PC-9 (cell line): ENCODE measurements around the gene WBP1. TPM values are rescaled to one million over a fixed set of nuclear protein-coding genes. Genes with fewer than 3 reads are reported as not detected.
A peak's percentile ranks its signal among the peaks of the same experiment; 100 is the strongest.

ENCODE experiments used
- BruUV-seq: library from RNA; stranded (reverse); fragments of 400-500 nt; replicated peaks from 2 replicates; lab custom pipeline; 2021; lab: Mats Ljungman, UMichigan
- CTCF ChIA-PET: fragments of 300-600 bp; sonication (Branson Sonifier 250); formaldehyde crosslinking; loops from one replicate; lab custom pipeline; 2022; ENCODE audit warnings: antibody characterized with exemption; lab: Charles Lee
- POLR2A ChIA-PET: fragments of 300-600 bp; sonication (Branson Sonifier 250); formaldehyde crosslinking; loops from one replicate; lab custom pipeline; 2022; ENCODE audit warnings: antibody characterized with exemption; ENCODE audit not compliant: unreplicated experiment; lab: Charles Lee
- DNase-seq, 2 experiments: peaks; one replicate each; pipeline versions ENCODE4 v3.0.0 to v3.0.0-alpha.2; 2015 to 2022; ENCODE audit warnings: mixed read lengths in 1 of 2
- H2AFZ ChIP-seq: fragments of 200-600 bp; sonication (generic); 2 replicates; pipeline ENCODE4 v1.8.1; 2017; ENCODE audit warnings: antibody characterized with exemption
- H3F3A ChIP-seq: fragments of 200-600 bp; sonication (generic); 2 replicates; pipeline ENCODE4 v1.8.1; 2017; ENCODE audit warnings: antibody characterized with exemption, mild to moderate bottlenecking, low read depth; ENCODE audit not compliant: insufficient read depth
- H3K27ac ChIP-seq: fragments of 200-600 bp; sonication (generic); 2 replicates; pipeline ENCODE4 v1.6.1; 2016; ENCODE audit warnings: mixed run types
- H3K27me3 ChIP-seq: fragments of 200-600 bp; sonication (generic); 2 replicates; pipeline ENCODE4 v1.6.1; 2016; ENCODE audit warnings: low read depth, mixed run types; ENCODE audit not compliant: insufficient read depth
- H3K36me3 ChIP-seq: fragments of 200-600 bp; sonication (generic); 2 replicates; pipeline ENCODE4 v1.6.1; 2016; ENCODE audit warnings: low read depth, mixed run types
- H3K4me1 ChIP-seq: fragments of 200-600 bp; sonication (generic); replicated peaks from 2 replicates; pipeline ENCODE4 v1.6.1; 2016; ENCODE audit warnings: mixed run types; ENCODE audit not compliant: insufficient read depth
- H3K4me2 ChIP-seq: fragments of 200-600 bp; sonication (generic); 2 replicates; pipeline ENCODE4 v1.6.1; 2017; ENCODE audit warnings: mixed run types
- H3K4me3 ChIP-seq: fragments of 200-600 bp; sonication (generic); 2 replicates; pipeline ENCODE4 v1.6.1; 2016; ENCODE audit warnings: mixed run types
- H3K79me2 ChIP-seq: fragments of 200-600 bp; sonication (generic); 2 replicates; pipeline ENCODE4 v1.6.1; 2017; ENCODE audit warnings: low read depth, mixed run types
- H3K9me2 ChIP-seq: fragments of 200-600 bp; sonication (generic); 2 replicates; pipeline ENCODE4 v1.8.1; 2017; ENCODE audit warnings: mild to moderate bottlenecking; ENCODE audit not compliant: insufficient read depth
- H3K9me3 ChIP-seq: fragments of 200-600 bp; sonication (generic); 2 replicates; pipeline ENCODE4 v1.8.1; 2016; ENCODE audit warnings: low read depth; ENCODE audit not compliant: insufficient read depth
- H4K20me1 ChIP-seq: fragments of 200-600 bp; sonication (generic); 2 replicates; pipeline ENCODE4 v1.8.1; 2017; ENCODE audit not compliant: insufficient read depth
- CTCF ChIP-seq: fragments of 200-600 bp; sonication (generic); conservative IDR thresholded peaks from 2 replicates; pipeline ENCODE4 v1.6.1; 2017; ENCODE audit warnings: mixed run types, antibody characterized with exemption, mild to moderate bottlenecking, moderate library complexity
- EZH2 ChIP-seq: fragments of 200-600 bp; sonication (generic); IDR thresholded peaks from 2 replicates; pipeline ENCODE4 v1.8.0; 2017; ENCODE audit warnings: antibody characterized with exemption, low read depth
- intact Hi-C: fragments of 100-400 bp; cut with micrococcal nuclease; formaldehyde crosslinking; loops from one replicate; pipeline ENCODE4 v1.10.0; 2022; ENCODE audit not compliant: unreplicated experiment
- total RNA-seq: library from RNA; stranded (reverse); gene quantifications from 2 replicates; pipeline ENCODE4 v1.2.3, GENCODE V29; 2021

Gene WBP1
- total RNA-seq, 1 experiment from 2014 or later = 68.0 TPM

- Histone ChIP-seq H3K27ac (no peak overlapping the region), H4K20me1 (peaks cover 41% of the 10 kb centered on the region), H3K36me3 (peaks cover 4% of the 10 kb centered on the region; the same call in 1 of the 2 replicates), H2AFZ (no peak overlapping the region), H3F3A (peaks cover 14% of the 10 kb centered on the region), H3K9me2 (no peaks in the 10 kb centered on the region), H3K4me1 (peaks cover 7% of the 10 kb centered on the region; the same call in 1 of the 2 replicates), H3K4me3 (no peak overlapping the region), H3K4me2 (no peak overlapping the region), H3K27me3 (no peaks in the 10 kb centered on the region), H3K79me2 (peaks cover 45% of the 10 kb centered on the region), H3K9me3 (no peaks in the 10 kb centered on the region)
- ChIA-PET POLR2A (no interaction called here), CTCF (no interaction called here)
- no TSS peak for BruUV-seq
- DNase-seq = no peak
- TF ChIP-seq EZH2 = no peak
- no peak for TF ChIP-seq CTCF
- intact Hi-C loops = no loop called here
These were observed 21.2 kb upstream of the WBP1 start for GRCh38 chr2:74436848-74437695.

- no peak overlapping the region for H3K27ac ChIP-seq
- CTCF ChIA-PET = no interaction called here
These were observed 20.0 kb upstream of the WBP1 start for GRCh38 chr2:74438248-74438647.

GRCh38 chr2:74439373-74439772 lies 18.9 kb upstream of the WBP1 start:
- TF ChIP-seq CTCF (no peak), EZH2 (no peak)
- Histone ChIP-seq H4K20me1 (peaks cover 37% of the 10 kb centered on the region), H3K4me1 (peaks cover 16% of the 10 kb centered on the region), H3K79me2 (peaks cover 45% of the 10 kb centered on the region), H3K27me3 (no peaks in the 10 kb centered on the region), H3F3A (peaks cover 23% of the 10 kb centered on the region), H3K9me3 (no peaks in the 10 kb centered on the region), H3K9me2 (no peaks in the 10 kb centered on the region), H3K27ac (no peak overlapping the region), H3K4me2 (peak overlapping the region; percentile 93), H2AFZ (no peak overlapping the region), H3K36me3 (0 out of 2 replicates have a peak, but pooled peaks cover 4% of the 10 kb centered on the region), H3K4me3 (peak overlapping the region; percentile 66; the same call in 1 of the 2 replicates)
- BruUV-seq = no TSS peak
- ChIA-PET POLR2A (interaction anchor here (0.8 kb wide), 1 partner anchor 19 kb away, joined by 4 read pairs; no protein-coding TSS in a partner anchor), CTCF (no interaction called here)
- intact Hi-C loops = no loop called here
- no peak for DNase-seq

More at GRCh38 chr2:74438248-74438647, 20.0 kb upstream of the WBP1 start:
- Histone ChIP-seq H3K9me3 (no peaks in the 10 kb centered on the region), H3F3A (peaks cover 23% of the 10 kb centered on the region), H3K9me2 (no peaks in the 10 kb centered on the region), H2AFZ (no peak overlapping the region), H3K79me2 (peaks cover 45% of the 10 kb centered on the region), H3K4me1 (peaks cover 10% of the 10 kb centered on the region; the same call in 1 of the 2 replicates), H3K36me3 (0 out of 2 replicates have a peak, but pooled peaks cover 4% of the 10 kb centered on the region), H4K20me1 (peaks cover 41% of the 10 kb centered on the region), H3K27me3 (no peaks in the 10 kb centered on the region), H3K4me3 (no peak overlapping the region), H3K4me2 (no peak overlapping the region)
- POLR2A ChIA-PET = interaction anchor here (0.6 kb wide), 1 partner anchor 37 kb away, joined by 10 read pairs; no protein-coding TSS in a partner anchor
- DNase-seq = no peak
- no TSS peak for BruUV-seq
- TF ChIP-seq CTCF (no peak), EZH2 (no peak)
- intact Hi-C loops = no loop called here
